HG03064 (cell line): ENCODE data around the gene FRG2.
"Not testable (repeated sequence)": the region's sequence is repeated elsewhere in the genome, so short reads cannot be mapped to it uniquely, and the experiment has no call there.

Experiments
- ATAC-seq: cut with Tn5 transposase; IDR thresholded peaks from one replicate; pipeline ENCODE4 v1.9.1; 2021; ENCODE audit warnings: low read depth; ENCODE audit not compliant: unreplicated experiment

Gene FRG2

GRCh38 chr4:190027156-190027555 lies at the start of gene FRG2:
Gene FRG2, minus strand, starts transcription at chr4:190027256. Its CDS starts 52 bp downstream, at chr4:190027204.
- ATAC-seq, result not testable (repeated sequence)

DNA sequence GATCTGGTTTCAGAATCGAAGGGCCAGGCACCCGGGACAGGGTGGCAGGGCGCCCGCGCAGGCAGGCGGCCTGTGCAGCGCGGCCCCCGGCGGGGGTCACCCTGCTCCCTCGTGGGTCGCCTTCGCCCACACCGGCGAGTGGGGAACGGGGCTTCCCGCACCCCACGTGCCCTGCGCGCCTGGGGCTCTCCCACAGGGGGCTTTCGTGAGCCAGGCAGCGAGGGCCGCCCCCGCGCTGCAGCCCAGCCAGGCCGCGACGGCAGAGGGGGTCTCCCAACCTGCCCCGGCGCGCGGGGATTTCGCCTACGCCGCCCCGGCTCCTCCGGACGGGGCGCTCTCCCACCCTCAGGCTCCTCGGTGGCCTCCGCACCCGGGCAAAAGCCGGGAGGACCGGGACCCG lies 41.3 kb upstream of the FRG2 start:
- not testable (repeated sequence) for ATAC-seq

- ATAC-seq, result not testable (repeated sequence)
Observed at GRCh38 chr4:190064805-190065204, 37.7 kb upstream of the FRG2 start.

GRCh38 chr4:190064342-190064741 lies 37.3 kb upstream of the FRG2 start, which contains the start of gene DBET:
Gene DBET, plus strand, starts transcription at chr4:190064502.
- ATAC-seq, result not testable (repeated sequence)

GRCh38 chr4:190058997-190059396 lies 31.9 kb upstream of the FRG2 start:
- not testable (repeated sequence) for ATAC-seq

DNA sequence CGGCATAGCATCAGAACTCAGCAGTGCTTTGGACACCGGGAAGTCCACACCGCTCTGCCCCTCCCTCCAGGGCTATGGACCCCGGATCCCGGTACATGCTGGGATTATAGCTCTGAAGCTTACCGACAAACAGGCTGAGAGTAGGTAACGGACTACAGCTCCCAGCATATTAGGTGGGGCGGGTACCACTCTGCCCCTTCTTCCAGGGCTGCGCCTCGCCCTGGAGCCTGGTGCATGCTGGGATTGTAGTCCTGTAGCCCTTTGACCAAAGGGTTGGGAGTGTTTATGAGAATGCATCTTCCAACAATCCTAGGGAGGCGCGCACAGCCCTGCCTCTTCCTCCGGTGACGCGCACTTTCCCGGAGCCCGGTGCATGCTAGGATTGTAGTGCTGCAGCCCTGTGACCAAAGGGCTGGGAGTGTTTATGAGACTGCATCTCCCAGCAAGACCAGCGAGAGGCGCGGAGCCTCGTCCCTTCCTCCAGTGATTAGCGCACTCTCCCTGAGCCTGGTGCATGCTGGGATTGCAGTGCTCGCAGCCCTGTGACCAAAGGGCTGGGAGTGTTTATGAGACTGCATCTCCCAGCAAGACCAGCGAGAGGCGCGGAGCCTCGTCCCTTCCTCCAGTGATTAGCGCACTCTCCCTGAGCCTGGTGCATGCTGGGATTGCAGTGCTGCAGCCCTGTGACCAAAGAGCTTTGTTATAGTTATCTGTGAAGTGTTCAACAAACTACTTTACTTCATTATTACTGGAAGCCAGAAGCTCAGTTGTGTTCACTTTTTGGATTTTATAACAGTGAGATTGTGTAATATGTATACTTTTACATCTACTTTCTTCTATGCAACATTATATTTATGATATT lies 22.6 kb upstream of the FRG2 start:
- not testable (repeated sequence) for ATAC-seq

DNA sequence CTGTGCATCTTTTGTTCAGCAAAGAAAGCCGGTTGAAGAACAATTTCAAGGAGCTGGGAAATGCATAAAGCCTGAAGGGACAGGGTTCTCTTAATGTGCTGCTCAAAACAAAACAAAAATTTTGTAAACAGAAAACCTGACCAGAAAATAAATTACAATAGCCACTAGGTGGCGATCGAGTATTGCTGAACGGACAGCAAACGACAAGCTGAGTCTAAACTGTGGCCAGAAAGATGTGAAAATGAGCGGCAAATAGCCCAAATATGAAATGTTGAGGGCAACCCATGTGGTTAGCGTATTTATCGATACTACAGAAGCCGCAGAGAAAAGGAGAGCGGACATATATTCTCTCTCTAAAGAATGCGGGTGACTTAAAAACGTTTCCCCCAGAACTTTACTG lies 20.6 kb upstream of the FRG2 start:
- not testable (repeated sequence) for ATAC-seq

GRCh38 chr4:190040873-190041272 lies 13.8 kb upstream of the FRG2 start:
- not testable (repeated sequence) for ATAC-seq

DNA sequence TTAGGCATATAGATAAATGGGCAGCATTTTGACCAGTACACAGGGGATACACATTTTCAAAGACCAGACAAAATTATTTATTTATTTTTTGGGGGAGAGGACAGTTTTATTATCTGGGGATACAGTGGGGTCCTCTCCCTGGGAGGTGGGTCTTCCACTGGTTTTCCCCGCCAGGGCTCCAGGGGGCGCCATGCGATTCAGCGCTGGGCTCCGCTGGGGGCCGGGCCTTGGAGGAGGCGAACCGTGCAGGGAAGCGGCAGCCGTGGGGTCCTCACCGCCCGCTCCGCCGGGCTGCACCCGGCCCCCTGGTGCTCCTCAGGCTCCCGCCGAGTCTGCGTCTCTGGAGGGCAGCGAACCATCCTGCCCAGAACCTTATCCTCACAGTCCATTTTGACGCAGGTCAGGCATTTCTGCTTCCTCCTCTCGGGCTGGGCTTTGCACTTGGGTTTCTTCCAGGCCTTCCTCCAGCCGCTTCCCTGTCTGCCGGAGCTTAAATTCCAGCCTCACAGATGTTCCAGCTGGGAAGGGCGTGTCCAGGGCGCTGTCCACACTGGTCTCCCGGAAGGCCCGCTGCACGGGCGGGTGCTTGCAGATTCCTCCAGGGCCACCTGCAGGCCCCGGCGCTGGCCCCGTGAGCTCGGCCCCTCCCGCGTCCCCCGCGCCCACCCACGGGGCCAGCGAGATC lies 10.8 kb upstream of the FRG2 start:
- ATAC-seq, result not testable (repeated sequence)

DNA sequence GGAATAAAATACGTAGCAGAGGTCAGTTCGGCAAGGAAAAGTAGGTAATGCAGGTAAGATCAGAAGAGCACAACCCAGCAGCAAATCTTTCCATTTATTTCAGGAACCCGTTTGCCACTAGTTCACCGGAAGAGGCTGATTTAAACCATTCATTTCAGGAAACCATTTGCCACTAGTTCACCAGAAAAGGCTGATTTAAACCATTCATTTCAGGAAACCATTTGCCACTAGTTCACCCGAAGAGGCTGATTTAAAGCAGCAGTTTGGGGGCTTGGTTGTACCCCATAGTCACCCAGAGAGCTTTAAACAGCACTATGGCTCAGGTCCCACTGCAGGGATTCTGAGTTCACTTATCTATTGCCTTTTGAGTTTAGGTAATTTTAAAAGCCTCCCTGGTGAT lies 4.2 kb upstream of the FRG2 start:
- not testable (repeated sequence) for ATAC-seq

DNA sequence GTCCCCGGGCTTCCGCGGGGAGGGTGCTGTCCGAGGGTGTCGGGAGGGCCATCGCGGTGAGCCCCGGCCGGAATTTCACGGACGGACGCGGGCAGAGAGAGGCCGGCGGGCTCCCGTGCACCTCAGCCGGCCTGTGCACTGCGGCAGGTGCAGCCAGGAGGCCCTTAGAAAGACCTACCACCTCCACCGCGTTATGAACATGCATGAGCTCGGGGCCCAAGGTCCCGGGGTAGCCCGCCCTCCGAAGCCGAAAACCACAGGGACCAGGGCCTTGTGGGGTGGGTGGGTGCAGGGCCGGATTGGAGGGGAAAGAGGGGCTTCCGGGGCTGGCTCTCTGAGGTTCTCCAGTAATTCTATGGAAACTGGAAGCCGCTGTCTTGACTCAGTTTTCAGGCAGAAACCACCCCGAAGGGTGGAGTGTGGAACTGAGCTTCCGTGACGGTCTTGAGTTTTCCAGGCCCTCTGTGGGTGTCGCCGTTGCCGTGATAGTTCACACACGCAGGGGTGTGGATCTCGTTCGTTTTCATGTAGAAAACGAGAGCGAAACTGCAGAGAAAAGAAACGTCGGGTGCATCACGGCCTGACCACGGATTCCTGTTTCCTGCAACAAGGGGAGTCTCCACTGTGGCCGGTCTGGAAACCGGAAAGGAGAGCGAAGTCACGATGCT lies 4.3 kb downstream of the FRG2 start:
- not testable (repeated sequence) for ATAC-seq

- ATAC-seq, result not testable (repeated sequence)
Observed at GRCh38 chr4:190021973-190022372, 5.1 kb downstream of the FRG2 start.

GRCh38 chr4:190020790-190021717 lies 6.0 kb downstream of the FRG2 start:
- no peak for ATAC-seq

DNA sequence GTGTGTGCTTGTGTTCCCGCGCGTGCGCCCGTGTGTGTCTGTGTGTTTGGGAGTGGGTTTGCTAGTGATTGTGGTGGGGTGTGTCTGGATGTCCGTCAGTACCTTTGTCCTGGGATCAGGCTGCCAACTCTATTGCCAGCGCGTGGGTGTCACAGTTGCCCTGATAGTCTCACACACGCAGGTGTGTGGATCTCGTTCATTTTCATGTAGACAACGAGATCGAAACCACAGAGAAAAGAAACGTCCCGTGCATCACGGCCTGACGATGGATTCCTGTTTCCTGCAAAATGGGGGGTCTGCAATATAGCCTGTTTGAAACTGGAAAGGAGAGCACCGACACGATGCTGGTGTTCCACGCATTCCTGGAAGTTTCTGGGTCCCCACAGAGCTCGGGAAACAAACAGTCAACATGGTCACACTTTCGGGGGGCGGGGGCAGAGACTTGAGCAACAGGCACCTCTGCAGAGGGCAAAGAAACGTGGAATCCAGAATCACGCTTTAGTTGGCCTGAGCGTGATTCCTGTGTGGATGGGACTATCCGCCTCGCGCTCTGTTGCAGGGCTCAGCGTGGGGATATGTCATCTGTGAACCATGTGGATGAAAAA lies 7.1 kb downstream of the FRG2 start:
- ATAC-seq, result not testable (repeated sequence)

- no peak for ATAC-seq
Observed at GRCh38 chr4:190019023-190019858, 7.8 kb downstream of the FRG2 start.

- no peak for ATAC-seq
Observed at GRCh38 chr4:190018201-190018920, 8.7 kb downstream of the FRG2 start.

DNA sequence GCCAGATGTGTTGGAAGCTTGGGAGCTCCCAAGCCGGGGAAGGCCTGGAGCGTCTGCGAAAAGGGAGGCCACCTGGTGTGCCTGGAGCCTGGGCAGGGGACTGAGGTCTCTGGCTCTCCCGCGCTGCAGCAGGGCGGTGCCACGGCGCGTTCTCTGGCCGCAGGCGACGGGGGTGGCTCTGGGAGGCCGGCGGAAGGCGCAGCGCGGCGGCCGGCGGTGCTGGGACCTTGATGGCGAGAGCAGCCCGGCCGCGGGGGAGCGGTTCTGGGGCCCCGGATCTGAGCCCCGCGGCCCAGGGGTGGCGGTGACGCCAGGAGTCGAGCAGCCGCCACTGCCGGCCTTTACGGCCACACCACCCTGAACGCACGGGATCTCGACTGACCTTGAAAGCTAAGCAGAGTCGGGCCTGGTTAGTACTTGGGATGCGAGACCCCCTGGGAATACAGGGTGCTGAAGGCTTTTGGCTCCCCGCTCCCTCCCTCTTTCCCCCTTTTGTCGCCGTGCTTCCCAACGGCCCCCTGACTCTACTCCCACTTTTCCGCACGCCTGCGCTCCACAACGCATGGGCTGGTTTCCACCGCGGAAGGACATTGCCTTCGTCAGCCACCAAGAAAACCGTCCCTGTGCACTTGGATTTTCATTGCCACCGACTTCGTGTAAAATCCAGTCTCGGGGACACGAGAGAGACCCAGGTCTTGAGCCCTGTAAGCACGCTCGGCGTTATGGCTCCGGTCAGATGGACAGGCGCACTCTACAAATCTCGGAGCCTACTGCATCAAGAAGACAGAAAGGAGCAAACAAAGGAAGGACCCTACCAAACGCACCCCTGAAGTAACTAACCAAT lies 9.5 kb downstream of the FRG2 start:
- no peak for ATAC-seq
